B cell (primary cell): ENCODE results near the gene TTC13. TPM values are rescaled to one million over a fixed set of nuclear protein-coding genes. Genes with fewer than 3 reads are reported as not detected.

Source experiments
- ATAC-seq: fragments of 200-7000 bp; cut with Tn5 transposase; one replicate; pipeline ENCODE4 v1.10.0; 2021; ENCODE audit warnings: low read depth, mild to moderate bottlenecking, moderate number of reproducible peaks, moderate library complexity
- CTCF ChIA-PET: fragments of 350-600 bp; sonication (Branson Sonifier 250); formaldehyde crosslinking; loops from one replicate; lab custom pipeline; 2021; ENCODE audit warnings: antibody characterized with exemption, inconsistent platforms; lab: Charles Lee
- POLR2A ChIA-PET: fragments of 350-600 bp; sonication (Branson Sonifier 250); formaldehyde crosslinking; loops from one replicate; lab custom pipeline; 2021; ENCODE audit warnings: antibody characterized with exemption; lab: Charles Lee
- DNase-seq: peaks from one replicate; pipeline ENCODE4 v3.0.0; 2013
- H2AFZ ChIP-seq: 2 replicates; pipeline ENCODE4 v1.6.1; 2012; ENCODE audit warnings: mild to moderate bottlenecking, low read depth, low read length; ENCODE audit not compliant: insufficient read depth, poor library complexity, severe bottlenecking
- H3K27ac ChIP-seq, 2 donors: 1 replicate in 1 of 2; 2 replicates in 1 of 2; pipeline ENCODE4 v1.5.1; 2012 to 2013; ENCODE audit warnings: low read length in 2 of 2, mild to moderate bottlenecking in 2 of 2, moderate library complexity in 1 of 2
- H3K27me3 ChIP-seq, 4 experiments: fragments of 200-600 bp in 1 of 4; sonication (generic) in 1 of 4; replicated peaks in 1 of 4; 1 replicate in 2 of 4; 2 replicates in 2 of 4; pipeline versions ENCODE4 v1.6.1 to v1.7.0; 2013 to 2016; ENCODE audit warnings: low read length in 3 of 4, mild to moderate bottlenecking in 2 of 4, mixed read lengths in 1 of 4, moderate library complexity in 1 of 4; ENCODE audit not compliant: insufficient read depth in 4 of 4, control insufficient read depth in 3 of 4; ENCODE audit errors: control extremely low read depth in 1 of 4
- H3K36me3 ChIP-seq, 2 experiments: replicated peaks in 1 of 2; 1 replicate in 1 of 2; 2 replicates in 1 of 2; pipeline versions ENCODE4 v1.6.1 to v1.7.1; 2013; ENCODE audit warnings: low read length in 1 of 2; ENCODE audit not compliant: insufficient read depth in 2 of 2, control insufficient read depth in 1 of 2; ENCODE audit errors: control extremely low read depth in 1 of 2, extremely low read depth in 1 of 2
- H3K4me1 ChIP-seq, 2 donors: fragments of 200-600 bp in 1 of 2; sonication (generic) in 1 of 2; 1 replicate in 1 of 2; 2 replicates in 1 of 2; pipeline versions ENCODE4 v1.5.1 to v1.6.1; 2013 to 2017; ENCODE audit warnings: low read length in 2 of 2; ENCODE audit not compliant: control insufficient read depth in 2 of 2, insufficient read depth in 2 of 2
- H3K4me2 ChIP-seq: replicated peaks from 2 replicates; pipeline ENCODE3; 2012; ENCODE audit warnings: mild to moderate bottlenecking, low read depth, low read length; ENCODE audit not compliant: poor library complexity, severe bottlenecking
- H3K4me3 ChIP-seq, 5 experiments: fragments of 200-600 bp in 1 of 5; sonication (generic) in 1 of 5; 1 replicate in 3 of 5; 2 replicates in 2 of 5; pipeline versions ENCODE4 v1.5.1 to v1.7.0; 2011 to 2016; ENCODE audit warnings: low read length in 4 of 5, mild to moderate bottlenecking in 4 of 5, low read depth in 2 of 5, control low read depth in 1 of 5, moderate library complexity in 1 of 5; ENCODE audit not compliant: insufficient read depth in 1 of 5; ENCODE audit errors: control extremely low read depth in 1 of 5, extremely low read depth in 1 of 5
- H3K79me2 ChIP-seq: fragments of 200-600 bp; sonication (generic); one replicate; pipeline ENCODE4 v1.6.0; 2016; ENCODE audit warnings: low read length; ENCODE audit not compliant: control insufficient read depth, insufficient read depth
- H3K9ac ChIP-seq: fragments of 200-600 bp; sonication (generic); 2 replicates; pipeline ENCODE4 v1.6.1; 2017; ENCODE audit warnings: mild to moderate bottlenecking, low read length, moderate library complexity
- H3K9me3 ChIP-seq, 3 donors: one replicate each; pipeline versions ENCODE4 v1.6.1 to v1.7.1; 2013; ENCODE audit warnings: low read length in 2 of 3; ENCODE audit not compliant: control insufficient read depth in 2 of 3, insufficient read depth in 1 of 3; ENCODE audit errors: control extremely low read depth in 1 of 3
- H4K20me1 ChIP-seq: 2 replicates; pipeline ENCODE4 v1.6.0; 2012; ENCODE audit warnings: mild to moderate bottlenecking, low read length; ENCODE audit not compliant: insufficient read depth, control insufficient read depth, poor library complexity, severe bottlenecking
- H3K27ac Mint-ChIP-seq: one replicate; pipeline ENCODE4 v1.8.0; 2021; ENCODE audit warnings: mixed read lengths
- H3K27me3 Mint-ChIP-seq: one replicate; pipeline ENCODE4 v1.8.0; 2021; ENCODE audit warnings: mixed read lengths
- H3K4me1 Mint-ChIP-seq: one replicate; pipeline ENCODE4 v1.8.0; 2021; ENCODE audit warnings: mixed read lengths
- H3K4me3 Mint-ChIP-seq: one replicate; pipeline ENCODE4 v1.8.0; 2021; ENCODE audit warnings: mixed read lengths
- H3K9me3 Mint-ChIP-seq: one replicate; pipeline ENCODE4 v1.8.0; 2022; ENCODE audit warnings: mixed read lengths; ENCODE audit not compliant: insufficient read depth
- EZH2 ChIP-seq: IDR thresholded peaks from 2 replicates; pipeline ENCODE4 v1.6.1; 2012; ENCODE audit warnings: borderline replicate concordance, low read depth, mild to moderate bottlenecking, moderate library complexity, low read length; ENCODE audit not compliant: insufficient read depth, poor library complexity, severe bottlenecking
- WGBS: methylation state at CpG from one replicate; pipeline ENCODE4 v1.1.5; 2013; ENCODE audit warnings: missing lambda C conversion rate; ENCODE audit not compliant: insufficient coverage; 5-methylcytosine and 5-hydroxymethylcytosine counted together
- intact Hi-C: fragments of 100-400 bp; cut with micrococcal nuclease; formaldehyde crosslinking; loops from one replicate; pipeline ENCODE4 v1.10.0; 2022
- polyA plus RNA-seq: library from polyadenylated mRNA; depleted of rRNA; stranded (reverse); fragments of >200 nt; gene quantifications from 2 replicates; pipeline ENCODE4 v1.2.3, GENCODE V29; 2012
- total RNA-seq, 2 donors: library from RNA; stranded (reverse); fragments of 120-200 nt in 1 of 2; gene quantifications; 1 replicate in 1 of 2; 2 replicates in 1 of 2; pipeline versions ENCODE4 v1.2.3 to v1.2.4, GENCODE V29; 2013 to 2022
- TF ChIP-seq, protein P1 (sequence below): fragments of 200-600 bp; IDR thresholded peaks from one replicate; pipeline ENCODE4 v1.8.0; 2022; ENCODE audit warnings: antibody characterized with exemption, mild to moderate bottlenecking

The TTC13 gene
- total and polyA plus RNA-seq, 2 donors (not counting 1 experiment from before 2014, with no cell fraction given): 33.9 to 55.0 TPM

DNA sequence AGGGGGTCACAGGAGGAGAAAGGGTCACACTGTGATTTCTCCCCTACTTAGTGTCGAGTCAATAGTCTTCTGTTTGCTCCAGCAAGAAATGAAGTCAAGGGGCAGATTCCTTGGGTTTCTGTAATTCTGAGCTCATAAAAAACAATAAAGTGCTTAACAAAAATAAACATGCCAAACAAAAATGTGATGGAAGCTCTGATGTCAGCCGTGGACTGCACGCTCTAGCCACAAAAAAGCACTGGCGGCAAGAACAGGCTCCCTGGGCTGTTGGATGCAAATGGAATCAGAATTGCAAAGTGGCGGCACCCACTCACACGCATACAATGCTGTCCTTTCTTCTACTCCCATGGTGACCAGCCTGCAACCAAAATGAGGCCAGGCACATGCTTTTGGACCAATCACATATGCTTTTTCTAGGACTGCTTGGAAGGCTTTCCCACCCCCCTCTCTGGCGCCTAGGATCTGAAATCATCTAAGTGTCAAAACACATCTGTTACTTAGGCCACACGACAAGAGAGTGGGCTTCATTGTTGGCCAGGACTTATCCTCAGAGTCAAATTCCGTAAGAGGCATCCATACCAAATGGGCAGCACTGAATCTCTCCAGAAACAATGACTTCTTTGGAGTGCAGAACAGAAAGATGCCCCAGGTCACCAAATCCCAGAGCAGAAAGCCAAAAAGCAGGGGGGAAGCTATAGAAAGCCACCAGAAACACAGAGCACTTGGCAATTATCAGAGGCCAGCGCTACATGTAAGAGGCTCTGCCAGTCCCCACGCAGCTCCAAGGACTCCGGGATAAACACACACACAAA is 119.5 kb downstream of the TTC13 start:
- no peak for ATAC-seq
- no peaks in the 10 kb centered on the region for H4K20me1 ChIP-seq
- H3K79me2 ChIP-seq: no peaks in the 10 kb centered on the region
- H3K27me3 ChIP-seq: no peaks in the 10 kb centered on the region
- no peaks in the 10 kb centered on the region for H3K9me3 ChIP-seq
- Mint-ChIP-seq H3K9me3 (no peaks in the 10 kb centered on the region), H3K4me1 (peaks cover 7% of the 10 kb centered on the region), H3K4me3 (no peak overlapping the region), H3K27ac (no peak overlapping the region), H3K27me3 (no peaks in the 10 kb centered on the region)
- WGBS: 97% methylated on average over 10 of the region's 12 CpGs
- no peak for DNase-seq
- intact Hi-C loops: no loop called here
- TF ChIP-seq EZH2: no peak
- TF ChIP-seq, protein P1, sequence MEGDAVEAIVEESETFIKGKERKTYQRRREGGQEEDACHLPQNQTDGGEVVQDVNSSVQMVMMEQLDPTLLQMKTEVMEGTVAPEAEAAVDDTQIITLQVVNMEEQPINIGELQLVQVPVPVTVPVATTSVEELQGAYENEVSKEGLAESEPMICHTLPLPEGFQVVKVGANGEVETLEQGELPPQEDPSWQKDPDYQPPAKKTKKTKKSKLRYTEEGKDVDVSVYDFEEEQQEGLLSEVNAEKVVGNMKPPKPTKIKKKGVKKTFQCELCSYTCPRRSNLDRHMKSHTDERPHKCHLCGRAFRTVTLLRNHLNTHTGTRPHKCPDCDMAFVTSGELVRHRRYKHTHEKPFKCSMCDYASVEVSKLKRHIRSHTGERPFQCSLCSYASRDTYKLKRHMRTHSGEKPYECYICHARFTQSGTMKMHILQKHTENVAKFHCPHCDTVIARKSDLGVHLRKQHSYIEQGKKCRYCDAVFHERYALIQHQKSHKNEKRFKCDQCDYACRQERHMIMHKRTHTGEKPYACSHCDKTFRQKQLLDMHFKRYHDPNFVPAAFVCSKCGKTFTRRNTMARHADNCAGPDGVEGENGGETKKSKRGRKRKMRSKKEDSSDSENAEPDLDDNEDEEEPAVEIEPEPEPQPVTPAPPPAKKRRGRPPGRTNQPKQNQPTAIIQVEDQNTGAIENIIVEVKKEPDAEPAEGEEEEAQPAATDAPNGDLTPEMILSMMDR: no peak
- no peak overlapping the region for H3K27ac ChIP-seq
- no peaks in the 10 kb centered on the region for H3K36me3 ChIP-seq
- H2AFZ ChIP-seq: no peak overlapping the region
- ChIA-PET CTCF (no interaction called here), POLR2A (no interaction called here)
- H3K4me3 ChIP-seq: no peak overlapping the region
- no peak overlapping the region for H3K4me2 ChIP-seq
- peaks cover 0 to 4% of the 10 kb centered on the region in 2 donors for H3K4me1 ChIP-seq
- H3K9ac ChIP-seq: no peak overlapping the region

DNA sequence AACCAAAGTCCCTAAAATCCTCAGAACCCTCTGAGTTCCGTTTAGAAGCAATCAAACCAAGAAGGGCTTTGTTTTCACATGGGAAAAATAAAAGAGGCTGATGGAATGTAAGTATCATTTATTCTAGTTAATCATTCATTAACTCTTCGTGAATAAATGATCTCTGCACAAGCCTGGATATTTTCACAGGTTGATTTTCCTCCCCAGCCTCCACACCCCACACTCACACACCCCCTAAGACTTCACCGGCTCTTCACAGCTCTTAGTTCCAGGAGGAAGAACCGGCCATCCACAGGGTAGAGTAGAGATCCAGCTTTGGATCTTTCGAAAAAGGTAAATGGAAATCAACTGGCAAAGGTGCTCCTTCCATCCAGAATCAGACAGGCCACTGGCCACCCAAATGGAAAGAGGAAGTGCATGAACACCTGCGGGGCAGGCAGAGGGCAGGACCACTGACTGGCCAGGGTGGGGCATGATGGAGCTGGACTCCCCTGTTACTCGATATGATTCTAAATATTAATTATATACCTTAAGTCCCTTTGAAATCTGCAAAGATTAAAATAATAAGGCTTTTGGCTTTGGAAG is 120.3 kb downstream of the TTC13 start:
- no peaks in the 10 kb centered on the region for H3K79me2 ChIP-seq
- Mint-ChIP-seq H3K27ac (no peak overlapping the region), H3K27me3 (no peaks in the 10 kb centered on the region), H3K9me3 (no peaks in the 10 kb centered on the region), H3K4me1 (peaks cover 4% of the 10 kb centered on the region), H3K4me3 (no peak overlapping the region)
- H3K36me3 ChIP-seq: no peaks in the 10 kb centered on the region
- no peaks in the 10 kb centered on the region for H4K20me1 ChIP-seq
- ATAC-seq: no peak
- POLR2A ChIA-PET: no interaction called here
- no peak for DNase-seq
- no peaks in the 10 kb centered on the region for H3K9me3 ChIP-seq
- no peaks in the 10 kb centered on the region for H3K27me3 ChIP-seq
- WGBS: 100% methylated on average over 1 of the region's 7 CpGs
- no peak overlapping the region for H3K4me2 ChIP-seq
- H3K4me1 ChIP-seq: peaks cover 0 to under 1% of the 10 kb centered on the region in 2 donors
- H2AFZ ChIP-seq: no peak overlapping the region
- H3K4me3 ChIP-seq: no peak overlapping the region
- H3K27ac ChIP-seq: no peak overlapping the region
- no peak for TF ChIP-seq EZH2
- TF ChIP-seq, protein P1: no peak
- intact Hi-C loops: no loop called here
- CTCF ChIA-PET: no interaction called here
- H3K9ac ChIP-seq: no peak overlapping the region
